ENCODE data around the gene TPRX1.

TPRX1 gene

DNA sequence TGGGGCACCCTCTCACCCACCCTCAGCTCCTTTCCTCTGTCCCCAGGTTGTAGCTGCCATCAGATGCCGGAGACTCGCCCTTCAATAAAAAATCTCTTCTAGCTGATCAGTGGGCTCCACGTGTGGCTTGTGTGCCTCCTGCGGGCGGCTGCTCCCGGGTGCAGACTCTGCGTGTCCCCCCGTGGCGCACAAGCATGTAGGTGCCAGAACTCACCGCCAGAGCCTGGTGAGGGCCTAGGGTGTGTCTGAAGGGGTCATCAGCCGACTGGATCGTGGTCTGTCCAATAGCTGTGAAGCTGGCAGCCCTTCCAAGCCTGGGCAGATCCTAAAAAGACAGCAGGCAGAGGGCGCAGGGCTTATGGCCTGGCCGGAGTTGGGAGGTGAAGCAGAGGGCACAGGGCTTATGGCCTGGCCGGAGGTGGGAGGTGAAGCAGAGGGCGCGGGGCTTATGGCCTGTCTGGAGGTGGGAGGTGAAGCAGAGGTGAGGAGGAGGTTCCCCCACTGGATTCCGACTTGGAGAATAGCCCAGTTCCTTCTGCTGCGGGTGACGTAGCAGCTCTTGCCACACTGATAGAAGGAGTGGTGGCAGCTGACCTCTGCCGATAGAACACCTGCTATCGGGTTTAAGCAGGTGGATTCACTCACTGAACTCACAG lies 47.3 kb downstream of the TPRX1 start:
- POLR2A ChIA-PET = no interaction called here
- CTCF ChIA-PET = interaction anchor here (0.6 to 3.0 kb wide), 7 partner anchors 8 to 112 kb away, joined by 3 to 16 read pairs (median 4); partner anchors contain the start of gene NOP53
- TF ChIP-seq, protein P1, sequence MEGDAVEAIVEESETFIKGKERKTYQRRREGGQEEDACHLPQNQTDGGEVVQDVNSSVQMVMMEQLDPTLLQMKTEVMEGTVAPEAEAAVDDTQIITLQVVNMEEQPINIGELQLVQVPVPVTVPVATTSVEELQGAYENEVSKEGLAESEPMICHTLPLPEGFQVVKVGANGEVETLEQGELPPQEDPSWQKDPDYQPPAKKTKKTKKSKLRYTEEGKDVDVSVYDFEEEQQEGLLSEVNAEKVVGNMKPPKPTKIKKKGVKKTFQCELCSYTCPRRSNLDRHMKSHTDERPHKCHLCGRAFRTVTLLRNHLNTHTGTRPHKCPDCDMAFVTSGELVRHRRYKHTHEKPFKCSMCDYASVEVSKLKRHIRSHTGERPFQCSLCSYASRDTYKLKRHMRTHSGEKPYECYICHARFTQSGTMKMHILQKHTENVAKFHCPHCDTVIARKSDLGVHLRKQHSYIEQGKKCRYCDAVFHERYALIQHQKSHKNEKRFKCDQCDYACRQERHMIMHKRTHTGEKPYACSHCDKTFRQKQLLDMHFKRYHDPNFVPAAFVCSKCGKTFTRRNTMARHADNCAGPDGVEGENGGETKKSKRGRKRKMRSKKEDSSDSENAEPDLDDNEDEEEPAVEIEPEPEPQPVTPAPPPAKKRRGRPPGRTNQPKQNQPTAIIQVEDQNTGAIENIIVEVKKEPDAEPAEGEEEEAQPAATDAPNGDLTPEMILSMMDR (IDR thresholded peaks at IDR 0.05; ENCODE audit: control extremely low read depth, extremely low read depth, low read depth, missing control alignments) = no peak
- DNase-seq (ENCODE audit: extremely low spot score) = peak; percentile 11

DNA sequence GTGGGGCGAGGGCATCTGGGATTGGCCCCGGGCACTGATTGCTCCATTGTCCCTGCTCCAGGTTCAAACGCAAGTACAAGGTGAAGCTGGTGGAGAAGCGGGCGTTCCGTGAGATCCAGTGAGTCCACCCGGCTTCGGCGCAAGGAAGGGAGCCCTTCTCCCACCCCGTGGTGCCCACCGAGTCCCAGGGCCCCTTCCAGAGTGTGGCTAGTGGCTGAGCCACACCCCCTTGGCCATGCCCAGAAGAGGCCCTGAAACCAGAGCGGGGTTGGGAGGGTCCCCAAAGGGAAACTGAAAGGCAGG lies 47.8 kb downstream of the TPRX1 start:
- TF ChIP-seq, protein P1 (IDR thresholded peaks at IDR 0.05; ENCODE audit: control extremely low read depth, extremely low read depth, low read depth, missing control alignments) = no peak
- no peak for DNase-seq (ENCODE audit: extremely low spot score)
- POLR2A ChIA-PET = interaction anchor here (0.6 kb wide), 1 partner anchor 9 kb away, joined by 5 read pairs; no protein-coding TSS in a partner anchor
- CTCF ChIA-PET = interaction anchor here (0.6 to 2.4 kb wide), 5 partner anchors 9 to 113 kb away, joined by 3 to 11 read pairs (median 3); partner anchors contain the start of gene NOP53

DNA sequence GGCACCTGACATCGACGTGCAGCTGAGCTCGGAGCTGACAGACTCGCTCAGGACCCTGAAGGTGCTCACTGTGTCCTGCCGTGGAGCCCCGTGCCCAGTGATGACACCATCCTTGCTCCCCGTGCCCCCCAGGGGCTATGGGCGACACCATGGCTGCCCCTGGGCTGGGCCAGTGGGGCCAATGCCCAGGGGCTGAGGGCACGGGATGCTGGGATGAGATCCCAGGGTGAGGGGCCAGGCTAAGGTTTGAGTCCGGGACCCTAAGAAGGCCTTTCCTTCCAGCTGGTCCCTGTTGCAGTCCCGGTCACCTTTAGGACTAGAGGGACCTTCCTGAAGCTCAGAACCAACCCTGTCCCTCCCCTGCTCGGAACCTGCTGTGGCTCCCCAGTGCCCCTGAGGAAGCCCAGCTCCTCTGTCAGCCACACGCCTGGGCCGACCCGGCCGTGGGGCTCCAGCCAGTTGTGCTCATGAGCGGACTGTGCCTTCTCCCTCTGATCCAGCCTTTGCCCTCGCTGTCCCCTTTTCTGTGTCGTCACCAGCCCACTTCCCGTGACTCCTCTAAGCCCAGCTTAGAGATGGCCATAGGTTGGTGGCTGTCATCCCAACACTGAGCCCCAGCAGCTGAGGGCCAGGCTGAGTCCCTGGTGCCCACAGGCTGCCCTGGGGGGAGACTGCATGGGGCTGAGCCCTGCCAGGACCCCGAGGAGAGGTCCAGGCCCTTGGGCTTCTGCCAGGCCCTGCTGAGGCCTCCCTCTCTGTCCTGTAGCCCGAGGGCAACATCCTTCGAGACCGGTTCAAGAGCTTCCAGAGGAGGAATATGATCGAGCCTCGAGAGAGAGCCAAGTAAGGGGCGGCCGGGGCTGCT lies 48.4 kb downstream of the TPRX1 start:
- ChIA-PET CTCF (interaction anchor here (0.6 to 2.4 kb wide), 5 partner anchors 9 to 113 kb away, joined by 3 to 11 read pairs (median 3); partner anchors contain the start of gene NOP53), POLR2A (interaction anchor here (0.6 kb wide), 2 partner anchors 9 to 831 kb away, joined by 5 to 7 read pairs; no protein-coding TSS in a partner anchor)
- DNase-seq (ENCODE audit: extremely low spot score) = peak; percentile 8
- TF ChIP-seq, protein P1 (IDR thresholded peaks at IDR 0.05; ENCODE audit: control extremely low read depth, extremely low read depth, low read depth, missing control alignments) = no peak

DNA sequence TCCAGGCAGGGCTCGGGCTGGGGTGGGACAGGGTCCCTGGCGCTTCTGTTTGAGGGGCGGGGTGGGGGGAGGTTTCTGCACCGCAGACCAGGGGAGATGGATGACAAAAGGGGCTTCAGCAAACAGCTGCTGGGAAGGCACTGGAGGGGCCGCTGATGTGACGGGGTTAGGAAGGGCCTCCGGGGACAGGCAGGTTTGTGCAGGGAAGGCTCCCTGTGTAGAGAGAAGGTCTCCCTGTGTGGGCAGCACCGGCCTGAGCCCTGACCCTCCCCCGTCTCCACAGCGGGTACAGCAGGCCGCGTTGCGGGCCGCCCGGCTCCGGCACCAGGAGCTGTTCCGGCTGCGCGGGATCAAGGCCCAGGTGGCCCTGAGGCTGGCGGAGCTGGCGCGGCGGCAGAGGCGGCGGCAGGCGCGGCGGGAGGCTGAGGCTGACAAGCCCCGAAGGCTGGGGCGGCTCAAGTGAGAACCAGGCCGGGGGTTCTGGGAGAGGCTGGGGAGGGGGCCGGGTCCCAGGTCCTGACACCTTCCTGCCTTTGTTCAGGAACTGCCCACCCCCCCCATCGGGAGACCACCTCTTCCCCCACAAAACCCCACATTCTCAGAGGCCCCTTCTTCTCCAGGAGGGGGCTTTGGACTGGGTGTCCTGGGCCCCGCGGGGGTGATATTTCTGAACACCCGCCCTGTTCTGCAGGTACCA lies 49.1 kb downstream of the TPRX1 start:
- POLR2A ChIA-PET = interaction anchor here (0.6 kb wide), 1 partner anchor 832 kb away, joined by 7 read pairs; no protein-coding TSS in a partner anchor
- CTCF ChIA-PET = interaction anchor here (2.4 kb wide), 1 partner anchor 10 kb away, joined by 11 read pairs; no protein-coding TSS in a partner anchor
- TF ChIP-seq, protein P1 (IDR thresholded peaks at IDR 0.05; ENCODE audit: control extremely low read depth, extremely low read depth, low read depth, missing control alignments) = no peak
- no peak for DNase-seq (ENCODE audit: extremely low spot score)

DNA sequence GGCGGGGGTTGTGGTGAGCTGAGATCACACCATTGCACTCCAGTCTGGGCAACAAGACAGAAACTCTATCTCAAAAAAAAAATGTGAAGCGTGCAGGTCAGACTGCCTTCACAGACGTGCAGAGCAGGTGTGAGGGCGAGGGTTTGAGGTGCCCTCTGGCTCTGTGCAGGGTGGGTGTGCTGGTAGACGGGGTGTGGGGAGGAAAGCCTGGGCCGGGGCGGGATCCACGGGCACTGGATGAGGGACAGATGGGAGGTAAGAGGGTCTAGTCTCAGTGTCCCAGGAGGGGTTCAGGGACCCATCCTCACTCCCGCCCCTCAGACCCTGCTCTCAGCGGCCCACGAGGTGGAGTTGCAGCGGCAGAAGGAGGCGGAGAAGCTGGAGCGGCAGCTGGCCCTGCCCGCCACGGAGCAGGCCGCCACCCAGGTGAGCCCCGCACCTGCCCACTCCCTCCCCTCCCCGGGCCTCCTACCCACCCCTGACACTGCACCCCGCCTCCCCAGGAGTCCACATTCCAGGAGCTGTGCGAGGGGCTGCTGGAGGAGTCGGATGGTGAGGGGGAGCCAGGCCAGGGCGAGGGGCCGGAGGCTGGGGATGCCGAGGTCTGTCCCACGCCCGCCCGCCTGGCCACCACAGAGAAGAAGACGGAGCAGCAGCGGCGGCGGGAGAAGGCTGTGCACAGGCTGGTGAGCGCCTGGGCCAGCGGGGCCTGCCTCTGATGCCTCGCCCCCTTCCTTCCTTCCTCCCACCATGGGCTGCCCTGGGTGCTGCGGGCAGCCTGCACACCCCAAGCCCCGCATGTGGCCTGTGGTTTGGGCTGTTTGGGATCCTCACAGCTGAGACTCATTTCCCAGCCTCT lies 49.9 kb downstream of the TPRX1 start:
- CTCF ChIA-PET = no interaction called here
- TF ChIP-seq, protein P1 (IDR thresholded peaks at IDR 0.05; ENCODE audit: control extremely low read depth, extremely low read depth, low read depth, missing control alignments) = no peak
- POLR2A ChIA-PET = no interaction called here
- DNase-seq (ENCODE audit: extremely low spot score) = no peak

All from GM10248 (cell line).